AG04449 (cell line): ENCODE data around the gene SH3RF1.
A peak's percentile ranks its signal among the peaks of the same experiment; 100 is the strongest.
"Not testable (repeated sequence)": the region's sequence is repeated elsewhere in the genome, so short reads cannot be mapped to it uniquely, and the experiment has no call there.

Experiments used
- CTCF ChIA-PET: fragments of 350-600 bp; formaldehyde crosslinking; extraction: SDS; loops from one replicate; lab custom pipeline; 2021; ENCODE audit warnings: antibody characterized with exemption; lab: Yijun Ruan, JAX
- POLR2A ChIA-PET: fragments of 400-600, 350-600 bp; formaldehyde crosslinking; extraction: SDS; loops from one replicate; lab custom pipeline; 2020; ENCODE audit warnings: antibody characterized with exemption, inconsistent platforms; lab: Yijun Ruan, JAX
- DNase-seq: peaks from one replicate; pipeline ENCODE4 v3.0.0-alpha.2; 2010; ENCODE audit warnings: low read depth, low spot score
- H3K4me3 ChIP-seq: 2 replicates; pipeline ENCODE4 v1.5.1; 2011; ENCODE audit warnings: low read depth, mild to moderate bottlenecking, control low read depth, low read length
- CTCF ChIP-seq: IDR thresholded peaks from one replicate; pipeline ENCODE4 v1.5.1; 2011; ENCODE audit warnings: mild to moderate bottlenecking, moderate library complexity, low read length, control low read depth, inconsistent platforms; ENCODE audit not compliant: insufficient read depth; ENCODE audit errors: missing control alignments

SH3RF1 gene

DNA sequence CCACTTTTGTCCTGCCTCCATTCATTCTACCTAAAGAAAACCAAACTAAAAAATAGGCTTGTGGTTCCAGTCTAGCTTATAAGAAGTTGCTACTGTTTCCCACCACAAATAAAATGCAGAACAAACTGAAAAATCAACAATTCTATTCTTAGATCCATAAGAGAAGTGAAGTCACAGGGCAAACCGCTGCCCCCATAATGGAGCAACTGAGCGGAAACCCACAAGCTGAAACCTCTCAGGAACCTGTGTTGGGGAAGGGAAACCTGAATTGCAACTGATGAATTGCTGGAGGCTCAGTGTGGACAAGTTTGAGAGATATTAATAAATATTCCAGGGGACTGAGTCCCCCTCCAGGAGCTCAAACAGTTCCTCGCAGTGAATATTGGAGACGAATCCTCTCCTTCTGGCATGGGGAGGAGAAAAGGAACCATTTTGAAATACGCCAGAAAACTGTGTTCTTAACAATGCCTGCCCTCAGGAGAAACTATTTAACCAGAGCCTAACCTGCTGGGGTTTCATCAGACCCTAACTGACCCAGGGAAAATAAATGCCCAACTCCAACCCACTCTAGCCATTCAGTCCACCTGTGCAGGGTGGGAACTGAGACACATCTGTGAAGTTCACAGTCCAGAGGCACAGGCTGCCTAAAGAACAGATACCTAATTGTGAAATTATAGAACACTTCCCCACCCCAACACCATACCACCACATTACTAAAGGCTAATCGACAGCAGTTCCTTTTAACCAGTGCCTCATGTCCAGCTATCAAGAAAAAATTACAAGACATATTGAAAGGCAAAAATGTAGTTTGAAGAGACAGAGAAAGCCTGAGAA lies 22.8 kb upstream of the SH3RF1 start:
- ChIA-PET CTCF (interaction anchor here (0.8 to 2.6 kb wide), 2 partner anchors 18 to 105 kb away, joined by 3 to 7 read pairs; no protein-coding TSS in a partner anchor), POLR2A (no interaction called here)
- TF ChIP-seq CTCF: no peak
- H3K4me3 ChIP-seq: no peak overlapping the region
- no peak for DNase-seq

DNA sequence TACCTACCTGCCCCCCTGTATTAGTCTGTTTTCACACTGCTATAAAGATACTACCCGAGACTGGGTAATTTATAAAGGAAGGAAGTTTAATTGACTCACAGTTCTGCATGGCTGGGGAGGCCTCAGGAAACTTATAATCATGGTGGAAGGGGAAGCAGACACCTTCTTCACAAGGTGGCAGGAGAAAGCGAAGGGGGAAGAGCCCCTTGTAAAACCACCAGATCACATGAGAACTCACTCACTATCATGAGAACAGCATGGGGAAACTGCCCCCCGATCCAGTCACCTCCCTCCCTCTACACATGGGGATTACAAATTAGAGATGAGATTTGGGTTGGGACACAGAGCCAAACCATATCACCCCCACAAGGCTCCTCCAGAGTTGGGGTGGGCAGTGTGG lies 17.2 kb upstream of the SH3RF1 start:
- DNase-seq, H3K4me3 ChIP-seq, POLR2A ChIA-PET: not testable (repeated sequence)
- CTCF ChIA-PET: interaction anchor here (1.0 kb wide), 1 partner anchor 28 kb away, joined by 3 read pairs; no protein-coding TSS in a partner anchor

DNA sequence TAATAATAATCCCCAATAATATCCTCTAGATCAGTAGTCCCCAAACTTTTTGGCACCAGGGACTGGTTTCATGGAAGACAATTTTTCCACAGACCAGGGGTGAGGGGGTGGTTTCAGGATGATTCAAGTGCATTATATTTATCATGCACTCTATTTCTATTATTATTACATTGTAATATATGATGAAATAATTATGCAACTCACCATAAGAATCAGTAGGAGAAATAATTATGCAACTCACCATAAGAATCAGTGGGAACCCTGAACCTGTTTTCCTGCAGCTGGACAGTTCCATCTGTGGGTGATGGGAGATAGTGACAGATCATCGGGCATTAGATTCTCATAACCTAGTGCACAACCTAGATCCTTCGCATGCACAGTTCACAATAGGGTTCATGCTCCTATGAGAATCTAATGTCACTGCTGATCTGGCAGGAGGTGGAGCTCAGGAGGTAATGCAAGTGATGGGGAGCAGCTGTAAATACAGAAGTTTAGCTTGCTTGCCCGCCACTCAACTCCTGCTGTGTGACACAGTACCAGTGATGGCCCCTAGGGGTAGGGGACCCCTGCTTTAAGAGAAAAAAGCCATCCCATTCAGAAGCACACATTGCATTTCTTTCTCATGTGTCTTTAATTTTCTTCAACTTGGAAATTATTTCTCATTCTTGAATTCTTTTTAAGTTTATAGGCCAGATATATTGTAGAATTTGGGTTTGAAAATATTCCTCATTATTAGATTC lies 16.0 kb upstream of the SH3RF1 start:
- DNase-seq: no peak
- TF ChIP-seq CTCF: no peak
- CTCF ChIA-PET: no interaction called here
- H3K4me3 ChIP-seq: no peak overlapping the region
- POLR2A ChIA-PET: no interaction called here

DNA sequence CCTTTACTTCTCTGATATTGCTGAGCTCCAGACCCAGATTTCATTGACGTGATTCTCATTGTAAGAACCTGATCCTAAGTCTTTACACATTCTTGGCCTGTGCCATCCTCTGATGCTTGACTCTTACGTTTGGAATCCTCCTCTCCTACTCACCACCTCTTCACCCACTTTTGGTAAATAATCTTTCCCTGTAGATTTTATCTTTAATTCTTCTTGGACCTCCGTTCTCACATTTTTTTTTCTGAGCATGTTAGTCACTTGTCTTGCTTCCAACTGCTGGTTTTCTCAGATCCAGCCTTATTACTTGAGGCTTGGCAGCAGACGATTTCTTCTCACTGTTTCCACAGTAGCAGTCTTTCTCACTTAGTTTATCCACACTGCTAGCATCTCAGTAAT lies 12.4 kb upstream of the SH3RF1 start:
- ChIA-PET CTCF (interaction anchor here (1.5 to 1.8 kb wide), 2 partner anchors 11 to 15 kb away, joined by 3 to 6 read pairs; no protein-coding TSS in a partner anchor), POLR2A (interaction anchor here (1.1 to 1.5 kb wide), 2 partner anchors 11 to 14 kb away, joined by 5 to 8 read pairs; no protein-coding TSS in a partner anchor)
- no peak for TF ChIP-seq CTCF
- peak; percentile 89 for DNase-seq
- no peak overlapping the region for H3K4me3 ChIP-seq

DNA sequence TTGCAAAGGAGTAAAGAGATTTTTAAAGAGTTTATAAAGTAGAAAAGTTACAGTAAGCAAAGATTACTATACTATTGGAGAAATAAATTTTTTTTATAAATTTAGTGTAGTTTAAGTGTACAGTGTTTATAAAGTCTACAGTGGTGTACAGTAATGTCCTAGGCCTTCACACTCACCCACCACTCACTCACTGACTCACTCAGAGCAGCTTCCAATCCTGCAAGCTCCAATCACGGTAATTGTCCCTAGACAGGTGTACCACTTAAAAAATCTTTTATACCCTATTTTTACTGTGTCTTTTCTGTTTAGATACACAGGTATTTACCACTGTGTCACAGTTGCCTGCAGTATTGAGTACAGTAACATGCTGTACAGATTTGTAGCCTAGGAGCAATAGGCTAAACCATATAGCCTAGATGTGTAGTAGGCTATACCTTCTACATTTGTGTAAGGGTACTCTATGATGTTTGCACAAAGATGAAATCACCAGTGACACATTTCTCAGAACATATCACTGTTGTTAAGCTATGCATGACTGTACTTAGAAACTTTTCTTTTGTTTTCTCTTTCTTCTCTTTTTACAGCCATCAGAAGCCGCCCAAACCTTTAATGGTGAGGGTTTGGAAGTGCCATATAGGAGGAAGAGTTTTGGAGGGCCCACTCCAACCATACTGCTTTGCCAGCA lies 11.8 kb upstream of the SH3RF1 start:
- ChIA-PET POLR2A (interaction anchor here (1.1 to 1.5 kb wide), 2 partner anchors 10 to 13 kb away, joined by 5 to 8 read pairs; no protein-coding TSS in a partner anchor), CTCF (interaction anchor here (0.6 to 2.0 kb wide), 4 partner anchors 10 to 203 kb away, joined by 3 to 10 read pairs (median 4); no protein-coding TSS in a partner anchor)
- no peak overlapping the region for H3K4me3 ChIP-seq
- no peak for TF ChIP-seq CTCF
- DNase-seq: no peak

- POLR2A ChIA-PET: no interaction called here
- no peak for DNase-seq
- no peak for TF ChIP-seq CTCF
- CTCF ChIA-PET: interaction anchor here (1.0 kb wide), 1 partner anchor 9 kb away, joined by 4 read pairs; no protein-coding TSS in a partner anchor
- no peak overlapping the region for H3K4me3 ChIP-seq
Measured at GRCh38 chr4:169279108-169279507, 8.4 kb upstream of the SH3RF1 start.
